Measurements from ENCODE around the gene MYOD1. TPM values are rescaled to one million over a fixed set of nuclear protein-coding genes. Genes with fewer than 3 reads are reported as not detected.

The MYOD1 gene
- total and polyA plus RNA-seq, 2 of the 13 experiments (the other 11 are each of a cell fraction or from before 2014, with no cell fraction given) = not detected

DNA sequence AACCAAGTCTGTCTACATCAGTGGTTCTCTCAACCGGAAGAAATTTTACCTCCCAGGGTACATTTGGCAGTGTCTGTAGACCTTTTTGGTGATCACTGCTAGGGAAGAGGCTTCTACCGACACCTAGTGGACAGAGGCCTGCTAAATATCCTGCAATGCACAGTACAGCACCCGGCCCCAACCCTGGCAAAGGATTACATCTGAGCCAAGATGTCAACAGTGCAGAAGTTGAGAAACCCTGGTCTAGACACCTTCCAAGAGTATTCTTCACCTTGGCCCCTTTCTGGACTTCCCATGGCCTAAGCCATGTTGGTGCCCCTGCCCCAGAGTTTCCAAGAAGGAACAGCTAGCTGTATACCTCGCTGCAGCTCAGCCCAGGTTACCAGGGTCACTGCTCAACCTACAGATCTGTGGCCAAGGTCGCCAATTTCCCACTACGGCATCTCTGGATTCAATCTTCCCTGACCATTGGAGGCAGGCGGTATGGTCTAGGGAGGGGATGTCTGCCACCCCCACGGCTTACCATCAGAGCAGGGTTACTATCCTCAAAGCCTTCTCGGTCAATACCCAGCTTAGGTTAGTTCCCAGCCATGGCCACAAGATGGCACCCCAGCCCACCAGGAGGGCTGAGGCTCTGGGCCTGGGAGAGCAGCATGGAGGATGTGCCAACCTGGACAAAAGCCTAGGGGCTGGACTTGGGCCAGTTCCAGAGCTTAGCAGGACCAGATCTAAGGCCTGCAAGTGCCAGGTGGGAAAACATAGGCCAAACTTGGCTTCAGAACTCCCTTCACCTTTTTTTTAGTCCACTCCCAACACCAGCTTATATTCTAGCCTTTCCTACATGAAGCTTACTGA is 11.5 kb downstream of the MYOD1 start:
- Histone ChIP-seq H3K9me3 (ENCODE audit: low read length) (no peaks in the 10 kb centered on the region), H3K4me2 (ENCODE audit: low read depth, low read length) (no peak overlapping the region), H3K36me3 (replicated peaks in 1 of 2; ENCODE audit: control insufficient read depth in 1 of 2, insufficient read depth in 2 of 2, low read length in 2 of 2) (no peaks in the 10 kb centered on the region), H3K9ac (ENCODE audit: insufficient read depth, low read depth, low read length) (no peak overlapping the region), H3K27me3 (ENCODE audit: control insufficient read depth in 1 of 2, insufficient read depth in 2 of 2, low read length in 2 of 2) (peaks cover 5 to 21% of the 10 kb centered on the region in 2 experiments; a peak in 3 of 5 replicates), H3K4me1 (ENCODE audit: insufficient read depth, low read length) (no peaks in the 10 kb centered on the region), H3K79me2 (ENCODE audit: insufficient read depth, low read length) (no peaks in the 10 kb centered on the region), H4K20me1 (ENCODE audit: insufficient read depth, low read length) (0 out of 2 replicates have a peak, but pooled peaks cover 4% of the 10 kb centered on the region), H3K4me3 (replicated peaks in 1 of 3; ENCODE audit: insufficient read depth in 1 of 3, low read depth in 2 of 3, low read length in 3 of 3) (no peak overlapping the region), H3K27ac (ENCODE audit: extremely low read length, insufficient read depth, low read length) (no peak overlapping the region), H2AFZ (ENCODE audit: low read length) (no peak overlapping the region)
- ATAC-seq (peak; percentile 87), DNase-seq (ENCODE audit: low spot score) (peak; percentile 64), FAIRE-seq (peak; percentile 82)
- in situ Hi-C loops (cut with HindIII; ENCODE audit: extremely low pct_ligation_motif_present, low pct_unique_long_range_greater_than_20kb) (no loop called here), intact Hi-C loops (cut with micrococcal nuclease; ENCODE audit: unreplicated experiment) (loop anchor here (1.0 to 2.0 kb wide), 4 partner anchors 29 to 247 kb away; no protein-coding TSS in a partner anchor)
- WGBS (ENCODE audit: low lambda C conversion rate) = 3% methylated on average over 7 of the region's 9 CpGs
- ChIA-PET CTCF (ENCODE audit: low intra/inter-chr PET ratio, low total read pairs) (interaction anchor here (0.7 to 3.5 kb wide), 8 partner anchors 9 to 248 kb away, joined by 3 to 40 read pairs (median 3); no protein-coding TSS in a partner anchor), POLR2A (interaction anchor here (1.1 to 1.3 kb wide), 2 partner anchors 247 to 255 kb away, joined by 3 to 7 read pairs; no protein-coding TSS in a partner anchor)
- BruUV-seq (replicated peaks) = no TSS peak
- TF ChIP-seq ZNF280D (CRISPR knock-in tag; IDR thresholded peaks at IDR 0.05) (no peak), CENPX (CRISPR knock-in tag; IDR thresholded peaks at IDR 0.05) (no peak), ZZZ3 (CRISPR knock-in tag; IDR thresholded peaks at IDR 0.05; ENCODE audit: borderline replicate concordance) (no peak), MTA3 (CRISPR knock-in tag; IDR thresholded peaks at IDR 0.05) (no peak), ZNF547 (CRISPR knock-in tag; IDR thresholded peaks at IDR 0.05) (no peak), AGO1 (IDR thresholded peaks at IDR 0.05; ENCODE audit: low read depth, low read length, poor library complexity, severe bottlenecking) (no peak), GFI1 (CRISPR knock-in tag; IDR thresholded peaks at IDR 0.05; ENCODE audit: borderline replicate concordance) (no peak), MED8 (CRISPR knock-in tag; IDR thresholded peaks at IDR 0.05; ENCODE audit: insufficient replicate concordance) (no peak), ESRRA (CRISPR knock-in tag; IDR thresholded peaks at IDR 0.05; ENCODE audit: low read depth) (no peak), REST (IDR thresholded peaks at IDR 0.05; ENCODE audit: borderline replicate concordance in 1 of 2, low read depth in 1 of 2, low read length in 2 of 2) (peak in 1 of 2 experiments; percentile 37; a peak in 2 of 4 replicates), SRY (CRISPR knock-in tag; IDR thresholded peaks at IDR 0.05) (no peak), ZSCAN29 (CRISPR knock-in tag; conservative IDR thresholded peaks at IDR 0.05) (no peak)
- TF ChIP-seq, protein P1, sequence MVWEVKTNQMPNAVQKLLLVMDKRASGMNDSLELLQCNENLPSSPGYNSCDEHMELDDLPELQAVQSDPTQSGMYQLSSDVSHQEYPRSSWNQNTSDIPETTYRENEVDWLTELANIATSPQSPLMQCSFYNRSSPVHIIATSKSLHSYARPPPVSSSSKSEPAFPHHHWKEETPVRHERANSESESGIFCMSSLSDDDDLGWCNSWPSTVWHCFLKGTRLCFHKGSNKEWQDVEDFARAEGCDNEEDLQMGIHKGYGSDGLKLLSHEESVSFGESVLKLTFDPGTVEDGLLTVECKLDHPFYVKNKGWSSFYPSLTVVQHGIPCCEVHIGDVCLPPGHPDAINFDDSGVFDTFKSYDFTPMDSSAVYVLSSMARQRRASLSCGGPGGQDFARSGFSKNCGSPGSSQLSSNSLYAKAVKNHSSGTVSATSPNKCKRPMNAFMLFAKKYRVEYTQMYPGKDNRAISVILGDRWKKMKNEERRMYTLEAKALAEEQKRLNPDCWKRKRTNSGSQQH (CRISPR knock-in tag; IDR thresholded peaks at IDR 0.05; ENCODE audit: low read depth) = no peak
